Activated CD4-positive, CD25-positive, alpha-beta regulatory T cell treated with anti-CD3 and anti-CD28 coated beads, Interleukin-2, amount 50 U/mL, for 72 hours (primary cell): ENCODE results near the gene COL6A3.
"Not testable (repeated sequence)": the region's sequence is repeated elsewhere in the genome, so short reads cannot be mapped to it uniquely, and the experiment has no call there.

Experiments used
- DNase-seq: peaks from one replicate; pipeline ENCODE4 v3.0.0; 2021

The COL6A3 gene

DNA sequence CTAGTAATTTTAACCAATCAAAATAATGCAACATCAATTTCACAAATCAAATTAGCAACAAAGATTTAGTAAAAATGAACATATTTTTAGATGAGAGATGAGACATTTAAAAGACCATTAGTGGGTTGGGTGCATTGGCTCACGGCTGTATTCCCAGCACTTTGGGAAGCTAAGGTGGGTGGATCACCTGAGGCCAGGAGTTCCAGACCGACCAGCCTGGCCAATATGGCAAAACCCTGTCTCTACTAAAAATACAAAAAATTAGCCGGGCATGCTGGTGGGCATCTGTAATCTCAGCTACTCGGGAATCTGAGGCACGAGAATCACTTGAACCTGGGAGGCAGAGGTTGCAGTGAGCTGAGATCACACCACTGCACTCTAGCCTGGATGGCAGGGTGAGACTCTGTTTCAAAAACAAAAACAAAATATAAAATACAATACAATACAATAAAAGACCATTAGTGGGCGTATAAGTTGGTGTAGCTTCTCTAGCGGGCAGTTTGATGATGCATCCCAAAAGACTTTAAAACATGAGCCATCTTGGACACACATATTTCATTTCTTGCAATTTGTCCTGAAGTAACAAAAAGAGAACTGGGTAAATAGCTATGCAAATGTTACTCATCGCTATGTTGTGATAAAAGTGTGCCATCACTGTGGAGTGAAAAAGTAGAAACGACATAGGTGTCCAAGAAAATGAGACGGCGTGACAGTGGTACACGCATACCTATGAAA, 101.8 kb downstream of the COL6A3 start:
- no peak for DNase-seq

DNA sequence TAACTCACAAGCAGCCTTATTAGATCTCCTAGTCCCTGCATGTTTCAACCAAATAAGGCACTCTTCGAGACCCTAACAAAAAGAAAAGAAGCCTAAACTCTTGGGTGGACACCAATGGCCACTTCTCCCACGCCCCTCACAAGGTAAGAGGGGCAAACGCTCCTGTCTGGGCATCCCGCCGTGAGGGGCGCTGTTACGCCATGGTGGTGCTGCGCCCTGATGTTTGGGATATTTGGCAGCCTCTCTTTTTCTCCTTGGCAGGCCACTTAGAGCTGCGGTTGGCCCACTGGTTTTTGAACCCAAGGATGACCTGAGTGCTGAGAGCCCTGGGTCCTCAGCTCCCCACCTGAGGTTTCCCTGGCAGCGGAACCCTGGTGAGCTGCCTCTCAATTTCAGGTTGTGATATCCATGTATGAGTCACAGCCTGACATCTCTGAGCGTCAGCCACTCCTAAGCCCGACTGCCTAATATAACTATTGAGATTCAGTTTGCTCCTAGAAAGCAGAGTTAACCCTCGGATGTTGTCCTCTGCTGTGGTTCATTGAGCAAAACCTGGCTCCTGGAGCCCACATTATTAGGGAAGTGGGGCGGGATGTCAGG, 103.3 kb downstream of the COL6A3 start:
- no peak for DNase-seq

- DNase-seq = no peak
Measured at GRCh38 chr2:237309416-237309815, 104.5 kb downstream of the COL6A3 start.

DNA sequence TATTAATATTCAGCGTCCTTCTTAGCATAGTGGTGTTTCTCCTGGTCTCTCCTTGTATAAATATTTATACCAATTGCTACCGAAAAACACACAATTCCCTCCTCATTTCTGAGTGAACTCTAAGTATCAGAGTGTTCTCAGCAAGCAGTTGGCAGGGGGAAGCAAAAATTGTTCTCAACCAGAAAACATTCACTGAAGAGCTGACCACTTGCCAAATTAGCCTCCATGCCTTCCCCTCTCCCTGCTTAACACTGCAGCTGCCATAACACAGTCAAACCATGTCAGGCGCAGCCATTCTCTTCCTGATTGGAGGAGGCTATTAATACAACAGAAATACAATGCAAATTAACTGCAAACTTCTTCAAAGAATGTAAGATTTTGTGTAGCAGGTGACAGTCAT, 105.0 kb downstream of the COL6A3 start:
- DNase-seq = no peak

DNA sequence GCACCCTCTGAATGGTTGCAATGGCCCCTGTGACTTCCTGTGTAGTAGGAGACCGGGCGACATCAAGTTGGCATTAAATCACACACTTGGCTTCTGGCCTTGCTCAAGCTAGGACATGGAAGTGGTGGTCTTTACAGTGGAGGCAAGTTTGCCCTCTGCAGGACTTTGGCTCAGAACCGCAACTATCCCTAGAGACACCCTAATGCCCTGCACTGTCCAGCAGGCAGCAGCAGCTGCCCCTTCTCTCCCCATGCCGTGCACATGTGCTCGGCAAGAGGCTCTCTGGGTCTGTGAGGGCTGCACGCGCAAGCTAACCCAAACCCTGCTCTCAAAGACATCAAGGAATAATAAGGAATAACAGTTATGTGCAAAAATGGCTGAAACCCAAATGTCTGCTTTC, 106.5 kb downstream of the COL6A3 start:
- no peak for DNase-seq

DNA sequence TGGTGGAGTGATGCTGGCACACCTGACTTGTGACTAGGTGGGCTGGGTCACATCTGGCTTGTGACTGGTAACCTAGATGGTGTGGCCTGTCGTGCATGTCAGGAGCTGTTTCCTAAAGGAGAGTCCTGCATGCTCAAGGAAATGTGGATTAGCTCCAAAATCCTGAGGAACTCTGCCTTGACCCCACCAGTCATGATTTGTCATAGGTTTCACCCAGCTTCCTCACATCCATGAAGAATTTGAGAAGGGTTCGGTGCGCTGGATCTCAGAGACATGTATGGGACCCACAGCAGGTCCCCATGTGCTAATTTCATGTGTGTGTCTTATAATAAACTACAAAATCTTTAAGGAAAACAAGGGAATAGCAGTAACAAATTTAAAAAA, 107.2 kb downstream of the COL6A3 start:
- no peak for DNase-seq

- no peak for DNase-seq
Measured at GRCh38 chr2:237306083-237306786, 107.7 kb downstream of the COL6A3 start.

DNA sequence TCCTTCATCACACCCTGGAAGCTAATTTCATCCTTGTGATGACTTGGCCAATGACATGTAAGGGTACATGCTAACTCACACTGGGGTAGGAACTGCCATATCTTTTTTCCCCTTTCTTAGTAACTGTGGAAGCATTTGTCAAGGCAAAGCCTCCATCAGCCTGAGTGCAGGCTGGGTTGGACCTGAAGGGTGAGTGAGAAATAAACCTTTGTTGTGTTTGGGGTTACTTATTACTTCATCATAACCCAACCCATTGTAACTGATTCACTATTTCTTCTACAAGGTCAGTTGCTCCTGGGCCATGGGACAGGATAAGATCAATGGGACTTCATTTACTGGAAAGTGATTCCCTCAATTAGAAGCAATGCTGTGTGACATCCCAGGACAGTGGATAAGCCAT, 108.4 kb downstream of the COL6A3 start:
- DNase-seq = no peak

DNA sequence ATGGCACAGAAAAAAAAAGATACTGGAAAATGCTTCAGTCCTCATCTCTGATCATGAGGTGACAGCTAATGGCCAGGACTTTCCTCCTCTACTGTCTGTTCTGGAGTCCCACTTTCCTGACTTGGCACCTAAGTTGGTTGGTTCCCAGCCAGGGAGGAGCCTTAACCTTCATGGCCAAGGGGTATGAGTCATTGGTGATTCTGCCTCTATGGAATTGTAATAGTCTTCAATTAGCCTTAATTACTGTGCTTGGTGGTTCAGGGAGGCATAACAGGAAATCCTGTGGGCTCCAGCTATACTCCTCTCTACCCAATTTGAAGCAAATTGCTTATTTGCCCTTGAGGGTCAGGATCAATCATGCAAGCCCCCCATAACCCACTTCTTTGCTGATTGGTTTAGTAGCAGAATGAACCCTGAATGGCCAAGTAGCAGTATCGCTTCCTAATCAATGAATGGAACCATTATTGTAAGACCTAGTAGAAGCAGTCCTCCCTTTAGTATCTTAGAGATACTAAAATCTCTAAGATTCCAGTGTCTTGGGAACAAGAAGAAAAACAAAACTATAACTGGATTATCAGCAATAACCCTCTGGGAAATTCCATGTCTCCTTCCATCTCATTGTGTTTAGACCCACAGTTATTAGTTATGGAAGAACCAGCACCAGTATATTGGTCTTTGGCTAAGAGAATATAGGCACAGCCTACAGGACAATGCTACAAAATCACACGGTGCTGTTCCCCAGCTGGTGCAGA, 109.0 kb downstream of the COL6A3 start:
- DNase-seq = no peak

DNA sequence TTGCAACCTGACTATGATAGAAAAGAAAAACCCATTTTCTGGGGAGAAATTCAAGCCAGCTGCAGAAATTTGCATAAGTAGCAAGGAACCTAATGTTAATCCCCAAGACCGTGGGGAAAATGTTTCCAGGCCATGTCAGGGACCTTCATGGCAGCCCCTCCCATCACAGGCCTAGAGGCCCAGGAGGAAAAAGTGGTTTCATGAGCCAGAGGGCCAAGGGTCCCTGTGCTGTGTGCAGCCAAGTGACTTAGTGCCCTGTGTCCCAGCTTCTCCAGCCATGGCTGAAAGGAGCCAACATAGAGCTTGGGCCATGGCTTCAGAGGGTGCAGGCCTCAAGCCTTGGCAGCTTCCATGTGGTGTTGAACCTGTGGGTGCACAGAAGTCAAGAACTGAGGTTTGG, 110.7 kb downstream of the COL6A3 start:
- not testable (repeated sequence) for DNase-seq

GRCh38 chr2:237301595-237301994, 112.4 kb downstream of the COL6A3 start:
- no peak for DNase-seq

DNA sequence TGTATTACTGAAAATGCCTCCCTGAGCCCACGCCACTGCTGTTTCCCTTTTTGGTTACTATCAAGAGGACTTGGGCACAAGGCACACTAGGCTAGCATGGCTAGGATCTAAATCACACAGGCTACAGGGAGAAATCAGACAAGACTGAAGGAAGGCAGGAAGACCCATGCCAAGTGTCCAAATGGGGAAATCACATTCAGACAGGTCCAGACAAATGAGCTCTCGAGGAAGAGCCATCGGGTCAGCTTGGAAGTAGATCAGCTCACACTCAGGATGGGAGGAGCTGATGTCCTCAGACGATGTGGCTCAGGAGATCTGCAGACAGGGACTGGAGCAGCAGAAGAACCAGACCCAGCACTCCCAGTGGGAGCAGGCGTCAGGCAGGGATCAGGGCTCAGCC, 113.2 kb downstream of the COL6A3 start:
- no peak for DNase-seq

GRCh38 chr2:237299906-237300305, 114.1 kb downstream of the COL6A3 start:
- no peak for DNase-seq

GRCh38 chr2:237298151-237299118, 115.5 kb downstream of the COL6A3 start:
- no peak for DNase-seq

- DNase-seq = no peak
Measured at GRCh38 chr2:237297421-237298150, 116.4 kb downstream of the COL6A3 start.

DNA sequence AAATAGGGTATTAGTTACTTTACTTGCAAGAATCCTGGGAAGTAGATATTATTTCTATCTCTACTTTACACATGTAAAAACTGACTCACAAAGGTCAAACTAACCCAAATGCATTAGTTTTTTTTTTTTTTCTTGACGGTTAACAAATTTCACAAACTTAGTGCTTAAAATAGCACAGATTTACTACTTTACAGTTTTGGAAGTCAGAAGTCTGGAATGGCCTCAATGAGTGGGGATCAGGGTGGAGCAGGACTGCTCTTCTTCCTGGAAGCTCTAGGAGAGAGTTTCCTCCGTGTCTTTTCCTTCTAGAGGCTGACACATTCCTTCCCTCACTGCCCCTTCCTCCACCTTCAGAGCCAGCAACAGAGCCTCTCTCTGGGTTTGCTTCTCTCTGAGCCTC, 117.2 kb downstream of the COL6A3 start:
- no peak for DNase-seq

GRCh38 chr2:237295889-237296480, 118.0 kb downstream of the COL6A3 start:
- no peak for DNase-seq

DNA sequence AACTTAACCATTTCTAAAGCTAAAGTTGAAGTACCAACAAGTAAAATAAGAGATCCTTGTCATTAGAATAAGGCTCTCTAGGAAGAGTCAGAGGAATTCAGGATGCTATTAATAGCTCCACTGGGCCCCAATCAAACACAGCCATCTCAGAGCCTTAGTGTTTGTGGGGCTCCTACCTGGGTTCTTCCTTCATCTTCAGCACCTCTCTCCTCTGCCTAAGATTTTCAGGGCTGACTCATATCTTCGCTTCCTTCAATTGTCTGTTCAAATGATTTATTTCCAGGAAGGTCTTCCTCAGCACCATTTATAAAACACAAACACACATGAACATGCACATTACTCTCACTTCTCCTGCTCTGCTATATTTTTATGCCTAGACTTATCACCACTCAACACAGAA, 119.5 kb downstream of the COL6A3 start:
- DNase-seq = no peak

DNA sequence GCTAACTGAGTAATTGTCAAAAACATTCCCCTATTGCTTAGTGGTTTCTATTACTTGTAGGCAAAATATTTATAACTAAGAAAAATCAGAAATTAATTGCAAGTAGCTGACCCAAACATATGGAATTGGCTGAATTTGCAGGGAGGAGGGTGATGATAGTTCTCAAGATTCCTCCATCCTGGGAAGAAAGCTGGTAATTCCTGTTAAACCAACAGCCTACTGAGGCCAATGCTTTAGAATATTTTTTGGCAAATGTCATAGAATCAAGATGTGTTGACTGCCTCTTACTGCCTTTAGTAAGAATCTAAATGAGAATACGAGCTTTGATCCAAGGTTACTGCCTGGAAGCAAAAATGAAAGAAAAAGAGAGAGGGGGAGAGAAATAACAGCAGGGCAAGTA, 120.0 kb downstream of the COL6A3 start:
- DNase-seq = no peak

GRCh38 chr2:237291138-237291792, 122.7 kb downstream of the COL6A3 start:
- no peak for DNase-seq

- no peak for DNase-seq
Measured at GRCh38 chr2:237290261-237290660, 123.7 kb downstream of the COL6A3 start.
